Fibroblast of the aortic adventitia (primary cell): ENCODE data around the gene ERC1. TPM values are rescaled to one million over a fixed set of nuclear protein-coding genes. Genes with fewer than 3 reads are reported as not detected.
A peak's percentile ranks its signal among the peaks of the same experiment; 100 is the strongest.

Experiments used
- DNase-seq: peaks from one replicate; pipeline ENCODE4 v3.0.0-alpha.2; 2010; ENCODE audit warnings: low read depth
- H3K4me3 ChIP-seq: 2 replicates; pipeline ENCODE4 v1.5.1; 2011; ENCODE audit warnings: low read depth, mild to moderate bottlenecking, control low read depth, low read length, moderate library complexity
- total RNA-seq: library from RNA; depleted of rRNA; stranded (reverse); fragments of >200 nt; gene quantifications from 2 replicates; pipeline ENCODE4 v1.2.3, GENCODE V29; 2012; ENCODE audit warnings: low replicate concordance
- TF ChIP-seq, protein P1 (sequence below): IDR thresholded peaks from 2 replicates; pipeline ENCODE4 v1.5.1; 2011; ENCODE audit warnings: mild to moderate bottlenecking, low read length, control low read depth, inconsistent platforms; ENCODE audit not compliant: insufficient read depth

Gene ERC1
- total RNA-seq, 1 donor: 50.9 TPM

DNA sequence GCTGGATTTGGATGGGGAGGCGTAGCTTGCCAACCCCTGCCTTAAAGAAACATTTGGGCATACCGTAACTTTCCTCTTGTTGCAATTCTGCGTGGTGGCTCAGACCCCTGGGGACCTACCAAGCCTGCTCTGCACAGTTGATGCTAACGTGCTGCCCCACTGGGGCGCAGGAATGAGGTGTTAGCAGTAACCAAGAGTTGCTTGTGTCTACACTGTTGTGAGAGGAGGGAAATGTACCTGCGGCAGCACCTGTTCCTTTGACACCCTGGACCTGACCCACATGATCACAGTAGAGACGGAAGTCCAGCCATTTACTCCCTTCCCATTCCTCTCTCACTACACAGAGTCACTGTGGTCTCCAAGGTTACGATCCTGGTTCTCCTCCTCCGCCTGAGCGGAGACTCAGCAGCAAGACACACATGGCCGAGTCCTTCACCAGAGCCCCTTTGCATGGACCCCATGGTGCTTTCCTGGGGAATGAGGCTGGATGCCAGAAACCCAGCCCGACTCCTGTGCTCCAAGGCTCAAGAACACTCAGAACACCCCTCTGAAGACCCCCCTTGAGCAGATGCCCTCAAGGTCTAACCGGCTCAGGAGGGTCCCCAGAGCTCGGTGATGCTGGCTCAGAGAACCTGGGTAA is 518.5 kb downstream of the ERC1 start:
- TF ChIP-seq, protein P1, sequence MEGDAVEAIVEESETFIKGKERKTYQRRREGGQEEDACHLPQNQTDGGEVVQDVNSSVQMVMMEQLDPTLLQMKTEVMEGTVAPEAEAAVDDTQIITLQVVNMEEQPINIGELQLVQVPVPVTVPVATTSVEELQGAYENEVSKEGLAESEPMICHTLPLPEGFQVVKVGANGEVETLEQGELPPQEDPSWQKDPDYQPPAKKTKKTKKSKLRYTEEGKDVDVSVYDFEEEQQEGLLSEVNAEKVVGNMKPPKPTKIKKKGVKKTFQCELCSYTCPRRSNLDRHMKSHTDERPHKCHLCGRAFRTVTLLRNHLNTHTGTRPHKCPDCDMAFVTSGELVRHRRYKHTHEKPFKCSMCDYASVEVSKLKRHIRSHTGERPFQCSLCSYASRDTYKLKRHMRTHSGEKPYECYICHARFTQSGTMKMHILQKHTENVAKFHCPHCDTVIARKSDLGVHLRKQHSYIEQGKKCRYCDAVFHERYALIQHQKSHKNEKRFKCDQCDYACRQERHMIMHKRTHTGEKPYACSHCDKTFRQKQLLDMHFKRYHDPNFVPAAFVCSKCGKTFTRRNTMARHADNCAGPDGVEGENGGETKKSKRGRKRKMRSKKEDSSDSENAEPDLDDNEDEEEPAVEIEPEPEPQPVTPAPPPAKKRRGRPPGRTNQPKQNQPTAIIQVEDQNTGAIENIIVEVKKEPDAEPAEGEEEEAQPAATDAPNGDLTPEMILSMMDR: no peak
- no peak for DNase-seq
- no peak overlapping the region for H3K4me3 ChIP-seq

DNA sequence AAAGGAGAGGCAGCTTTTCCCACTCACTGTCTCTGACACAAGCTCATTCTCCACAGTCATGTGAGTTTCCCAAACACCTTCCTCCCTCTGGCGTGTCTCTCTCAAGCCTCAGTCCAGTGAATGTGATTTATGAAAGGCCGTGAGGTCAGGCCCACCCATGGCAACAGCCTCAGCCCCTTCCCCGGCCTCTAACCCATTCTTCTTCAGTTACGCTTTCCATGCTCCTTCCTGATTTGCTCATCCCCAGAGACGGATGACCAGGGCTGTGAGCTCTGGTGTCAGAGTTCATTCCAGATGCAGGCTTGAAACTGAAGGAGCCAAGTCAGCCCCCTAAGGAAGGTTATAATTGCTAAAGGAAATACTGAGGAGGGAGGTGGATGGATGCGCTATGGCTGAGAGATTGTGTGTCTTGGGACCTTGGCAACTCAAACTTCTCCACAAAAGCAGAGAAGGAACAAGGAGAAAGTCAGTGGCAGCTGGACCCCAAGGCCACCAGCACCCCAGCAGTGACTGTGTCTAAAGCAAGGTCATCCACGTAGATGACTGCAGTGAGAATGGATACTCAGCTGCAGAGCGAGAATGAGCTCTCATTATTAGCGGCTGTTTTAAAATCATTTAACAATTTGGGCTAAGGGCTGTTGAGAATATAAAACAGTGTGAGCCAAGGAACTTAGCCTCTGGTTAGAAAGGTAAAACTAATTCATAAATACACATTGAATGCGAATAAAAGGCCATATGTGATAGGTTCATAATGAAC is 519.2 kb downstream of the ERC1 start:
- no peak overlapping the region for H3K4me3 ChIP-seq
- DNase-seq: no peak
- TF ChIP-seq, protein P1: no peak

DNA sequence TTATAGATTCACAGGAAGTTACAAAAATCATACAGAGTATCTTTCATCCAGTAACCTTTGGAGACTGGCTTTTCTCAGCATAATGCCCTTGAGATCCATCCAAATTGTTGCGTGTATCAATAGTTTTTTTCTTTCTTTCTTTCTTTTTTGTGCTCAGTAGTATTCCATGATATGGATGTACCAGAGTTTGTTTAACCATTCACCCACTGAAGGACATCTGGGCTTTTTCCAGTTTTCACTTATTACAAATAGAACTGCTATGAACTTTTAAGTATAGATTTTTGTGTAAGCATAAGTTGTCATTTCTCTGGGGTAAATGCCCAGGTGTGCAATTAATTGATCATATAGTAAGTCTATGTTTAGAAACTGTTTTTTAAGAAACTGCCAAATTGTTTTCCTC is 524.0 kb downstream of the ERC1 start:
- TF ChIP-seq, protein P1: no peak
- H3K4me3 ChIP-seq: no peak overlapping the region
- no peak for DNase-seq

DNA sequence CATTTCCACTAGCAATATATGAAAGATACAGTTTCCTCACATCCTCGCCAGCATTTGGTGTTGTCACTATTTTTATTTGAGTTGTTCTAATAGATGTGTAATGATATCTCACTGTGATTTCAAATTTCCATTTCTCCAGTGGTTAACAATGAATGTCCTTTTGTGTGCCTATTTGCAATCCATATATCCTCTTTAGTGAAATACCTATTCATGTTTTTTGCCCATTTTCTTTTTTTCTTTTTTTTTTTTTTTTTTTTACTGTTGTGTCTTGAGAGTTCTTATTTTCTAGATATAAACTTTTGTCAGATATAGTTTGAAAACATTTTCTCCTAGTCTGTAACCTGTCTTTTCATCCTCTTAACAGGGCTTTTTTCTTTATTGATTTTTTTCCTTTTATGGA is 524.4 kb downstream of the ERC1 start:
- DNase-seq: no peak
- TF ChIP-seq, protein P1: no peak
- no peak overlapping the region for H3K4me3 ChIP-seq

DNA sequence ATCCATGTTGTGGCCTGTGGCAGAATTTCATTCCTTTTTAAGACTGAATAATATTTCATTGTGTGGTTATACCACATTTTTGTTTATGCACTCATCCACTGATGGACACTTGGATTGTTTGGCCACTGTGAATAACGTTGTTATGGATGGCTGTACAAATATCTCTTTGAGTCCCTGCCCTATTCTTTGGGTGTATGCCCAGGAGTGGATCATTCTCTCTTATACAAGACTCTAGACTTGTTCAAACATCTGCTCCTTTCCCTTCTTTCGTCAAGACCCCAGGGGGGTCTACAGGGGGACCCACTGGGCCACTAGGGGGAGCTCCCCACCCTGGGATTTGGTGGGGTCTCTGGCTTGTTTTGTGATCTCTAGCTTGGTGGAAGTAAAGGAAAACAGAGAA is 526.0 kb downstream of the ERC1 start:
- DNase-seq: peak; percentile 91
- H3K4me3 ChIP-seq: no peak overlapping the region
- TF ChIP-seq, protein P1: peak; percentile 49

DNA sequence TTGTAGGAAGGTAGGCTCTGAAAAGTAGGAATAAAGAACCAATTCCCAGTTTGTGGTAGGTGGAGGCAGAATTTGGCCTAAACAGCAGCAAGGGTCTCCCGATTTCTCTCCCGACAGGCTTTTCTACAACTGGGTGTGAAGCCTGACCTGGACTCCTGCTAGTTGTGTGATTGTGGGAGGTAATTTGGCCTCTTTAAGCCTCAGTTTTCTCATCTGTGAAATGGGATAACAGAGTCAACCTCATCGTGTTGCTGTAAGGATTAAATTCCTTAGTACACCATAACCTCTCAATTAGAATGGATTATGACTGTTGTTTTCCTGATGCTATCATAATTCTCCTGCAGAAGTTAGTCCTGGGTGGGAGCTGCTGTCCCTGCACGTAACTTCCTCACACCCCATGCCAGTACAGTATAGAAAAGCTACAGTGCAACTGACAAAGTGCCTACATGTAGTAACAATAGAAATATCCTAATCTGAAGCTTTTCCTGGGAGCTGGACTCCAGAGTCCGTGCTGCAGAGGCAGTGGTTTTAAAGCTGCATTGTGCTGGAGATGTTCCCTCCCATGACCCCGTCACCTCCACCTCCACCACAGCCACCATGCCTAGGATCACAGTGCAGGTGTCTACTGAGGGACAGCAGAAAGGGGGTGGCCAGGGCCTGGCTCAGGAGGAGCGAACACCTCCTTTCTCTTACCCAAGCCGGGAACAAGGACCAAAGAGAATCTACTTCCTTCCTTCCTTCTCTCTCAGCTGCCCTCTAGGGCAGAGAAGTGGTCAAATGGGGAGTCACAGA is 526.9 kb downstream of the ERC1 start:
- no peak overlapping the region for H3K4me3 ChIP-seq
- no peak for DNase-seq
- TF ChIP-seq, protein P1: no peak
